SK-N-MC (cell line): ENCODE data around the gene ADARB2.
"Not testable (repeated sequence)": the region's sequence is repeated elsewhere in the genome, so short reads cannot be mapped to it uniquely, and the experiment has no call there.

ENCODE experiments used
- DNase-seq: peaks from one replicate; pipeline ENCODE4 v3.0.0-alpha.2; 2011; ENCODE audit warnings: low read depth, low spot score
- H3K27ac ChIP-seq: fragments of 200-600 bp; sonication (generic); 2 replicates; pipeline ENCODE4 v1.5.1; 2016; ENCODE audit warnings: mixed run types
- H3K36me3 ChIP-seq: fragments of 200-600 bp; sonication (generic); 2 replicates; pipeline ENCODE4 v1.6.1; 2017; ENCODE audit warnings: antibody characterized with exemption, low read length, mixed read lengths; ENCODE audit not compliant: insufficient read depth
- H3K4me3 ChIP-seq: fragments of 200-600 bp; sonication (generic); 2 replicates; pipeline ENCODE4 v1.5.1; 2016
- H3K9ac ChIP-seq: fragments of 200-600 bp; sonication (generic); 2 replicates; pipeline ENCODE4 v1.8.0; 2017; ENCODE audit warnings: mixed run types, mixed read lengths; ENCODE audit not compliant: insufficient read length
- H3K9me3 ChIP-seq: fragments of 200-600 bp; sonication (generic); 2 replicates; pipeline ENCODE4 v1.6.1; 2017; ENCODE audit warnings: low read depth, mild to moderate bottlenecking, antibody characterized with exemption, low read length, moderate library complexity, mixed read lengths
- EZH2 ChIP-seq: fragments of 200-600 bp; sonication (generic); IDR thresholded peaks from one replicate; pipeline ENCODE4 v1.6.1; 2017; ENCODE audit warnings: antibody characterized with exemption
- FOXP2 ChIP-seq: optimal IDR thresholded peaks from 2 replicates; pipeline ENCODE3; 2011; ENCODE audit warnings: mild to moderate bottlenecking, moderate library complexity; ENCODE audit not compliant: insufficient read depth; ENCODE audit errors: extremely low read length, control extremely low read depth
- POLR2AphosphoS5 ChIP-seq: IDR thresholded peaks from 2 replicates; pipeline ENCODE4 v1.6.1; 2012; ENCODE audit warnings: mild to moderate bottlenecking, low read depth, low read length, borderline replicate concordance

Gene ADARB2

DNA sequence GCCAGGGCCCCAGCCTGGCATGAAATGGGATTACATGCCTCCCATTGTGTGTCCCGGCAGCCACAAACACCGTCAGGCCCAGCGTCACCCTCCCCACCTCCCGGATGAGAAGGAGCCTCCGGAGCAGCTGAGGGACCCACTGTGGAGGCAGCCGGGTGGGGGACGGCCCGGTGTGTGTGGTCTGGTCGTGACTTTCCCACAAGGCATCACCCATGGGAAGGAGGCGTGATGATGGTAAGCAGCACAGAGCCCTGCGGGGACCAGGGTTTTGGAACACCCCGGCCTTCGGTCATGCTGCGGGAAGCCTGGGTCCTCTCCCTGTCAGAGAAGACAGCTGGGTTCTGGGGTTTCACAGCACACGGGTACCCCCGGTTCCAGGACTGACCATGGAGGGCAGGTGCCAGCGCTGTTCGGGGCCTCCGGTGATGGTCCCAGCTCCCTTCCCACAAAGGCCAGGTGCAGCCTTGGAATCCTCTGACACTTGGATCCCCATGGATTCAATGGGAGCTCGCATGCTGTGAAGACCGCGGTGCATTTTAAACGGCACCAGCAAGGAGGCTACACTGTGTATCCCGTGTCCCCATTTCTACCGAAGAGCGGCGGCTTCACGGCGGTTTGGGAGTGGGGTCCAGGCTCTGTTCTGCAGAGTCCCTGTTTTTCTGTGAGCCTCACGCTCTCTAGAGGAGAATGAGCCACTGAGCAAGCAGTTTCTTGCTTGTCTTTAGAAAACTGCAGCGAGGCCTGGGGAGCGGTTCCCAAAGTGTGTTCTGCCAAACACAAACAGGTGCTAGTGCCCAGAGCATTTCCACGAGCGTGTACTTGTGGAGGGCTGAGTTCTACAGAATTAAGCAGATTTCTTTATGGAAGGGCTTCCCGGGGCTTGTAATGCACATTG, 336.0 kb downstream of the ADARB2 start:
- Histone ChIP-seq H3K4me3 (no peak overlapping the region), H3K9me3 (no peaks in the 10 kb centered on the region), H3K9ac (no peak overlapping the region), H3K36me3 (no peaks in the 10 kb centered on the region), H3K27ac (no peak overlapping the region)
- TF ChIP-seq POLR2AphosphoS5, result no peak
- no peak for TF ChIP-seq FOXP2
- TF ChIP-seq EZH2, result no peak
- no peak for DNase-seq

DNA sequence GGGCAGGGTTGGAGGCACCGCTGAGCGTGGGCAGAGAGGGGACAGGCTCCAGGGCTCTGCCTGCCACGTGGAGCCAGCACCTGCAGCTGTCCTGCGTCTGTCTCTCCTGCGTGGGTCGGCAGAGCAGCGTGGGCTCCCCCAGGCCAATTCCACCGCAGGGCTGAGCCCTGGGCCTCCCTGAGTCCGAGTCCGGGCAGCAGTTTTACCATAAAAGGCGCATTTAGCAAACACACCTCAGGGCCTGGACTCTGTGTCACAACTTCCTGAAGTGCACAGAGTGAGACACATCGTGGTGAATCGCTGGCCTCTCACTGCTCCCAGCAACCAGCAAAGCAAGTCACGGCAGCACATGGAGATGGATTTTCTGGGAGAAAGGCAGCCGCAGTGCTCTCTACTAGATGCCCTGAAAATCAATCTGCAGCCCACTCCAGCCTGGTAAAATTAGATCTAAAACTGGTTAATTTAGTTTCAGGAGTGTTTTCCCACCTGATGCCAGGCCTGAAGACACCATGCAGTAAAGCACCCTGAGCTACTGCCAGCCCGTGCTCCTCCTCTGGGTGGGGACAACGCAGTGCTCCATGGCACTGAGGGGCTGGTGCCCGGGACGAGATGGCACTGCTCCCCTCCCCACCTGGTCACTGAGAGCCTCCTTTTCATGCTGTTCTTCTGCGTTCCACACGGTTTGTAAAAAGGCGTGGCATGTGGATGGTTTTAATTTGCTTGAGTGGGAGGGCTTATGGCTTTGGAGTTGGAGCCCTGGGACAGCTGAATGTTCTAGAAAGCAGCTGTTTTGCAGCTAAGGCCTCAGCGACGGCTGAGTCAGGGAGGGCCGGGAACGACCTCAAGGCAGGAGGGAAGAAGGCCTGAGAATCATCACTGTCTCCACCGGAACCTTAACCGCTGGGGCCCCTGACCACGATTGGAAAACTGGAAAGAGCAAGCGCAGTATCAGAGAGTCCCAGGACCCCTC, 336.9 kb downstream of the ADARB2 start:
- no peak for TF ChIP-seq EZH2
- TF ChIP-seq POLR2AphosphoS5, result no peak
- no peak for TF ChIP-seq FOXP2
- Histone ChIP-seq H3K36me3 (no peaks in the 10 kb centered on the region), H3K9me3 (no peaks in the 10 kb centered on the region), H3K9ac (no peak overlapping the region), H3K4me3 (no peak overlapping the region), H3K27ac (no peak overlapping the region)
- no peak for DNase-seq

DNA sequence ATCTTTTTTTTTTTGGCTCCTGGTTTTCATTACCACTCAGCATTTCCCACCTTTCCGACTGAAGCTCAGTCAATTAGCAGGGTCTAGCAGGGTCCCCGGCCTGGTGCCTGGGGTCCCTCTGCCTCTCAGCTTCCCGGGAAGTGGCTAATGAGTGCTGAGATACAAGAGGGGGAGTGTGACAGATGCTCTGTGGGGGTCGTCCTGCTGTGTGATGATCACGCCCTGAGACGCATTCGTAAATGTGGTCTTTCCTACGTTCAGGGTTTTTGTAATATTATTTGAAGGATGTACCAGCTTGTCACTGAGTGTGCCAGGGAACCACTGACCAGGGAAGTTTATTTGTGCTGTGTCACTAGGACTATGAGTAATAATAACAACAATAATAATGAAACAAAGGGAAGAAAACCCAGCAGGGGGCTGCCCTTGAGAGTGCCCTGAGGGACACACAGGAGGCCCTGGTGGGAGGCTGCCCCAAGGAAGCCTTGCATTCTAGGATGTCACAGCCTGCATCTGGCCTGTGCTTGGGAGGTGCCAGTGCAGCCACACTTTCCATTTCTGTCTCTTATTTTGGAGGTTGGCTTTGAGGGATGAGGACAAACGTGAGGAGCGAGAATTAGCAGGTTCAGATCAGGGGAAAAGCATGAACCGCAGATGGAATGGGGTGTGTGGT, 337.8 kb downstream of the ADARB2 start:
- TF ChIP-seq FOXP2 (no peak), EZH2 (no peak), POLR2AphosphoS5 (no peak)
- H3K27ac ChIP-seq, result no peak overlapping the region
- no peak overlapping the region for H3K9ac ChIP-seq
- no peak overlapping the region for H3K4me3 ChIP-seq
- no peak for DNase-seq
- H3K9me3 ChIP-seq, result no peaks in the 10 kb centered on the region
- H3K36me3 ChIP-seq, result no peaks in the 10 kb centered on the region

DNA sequence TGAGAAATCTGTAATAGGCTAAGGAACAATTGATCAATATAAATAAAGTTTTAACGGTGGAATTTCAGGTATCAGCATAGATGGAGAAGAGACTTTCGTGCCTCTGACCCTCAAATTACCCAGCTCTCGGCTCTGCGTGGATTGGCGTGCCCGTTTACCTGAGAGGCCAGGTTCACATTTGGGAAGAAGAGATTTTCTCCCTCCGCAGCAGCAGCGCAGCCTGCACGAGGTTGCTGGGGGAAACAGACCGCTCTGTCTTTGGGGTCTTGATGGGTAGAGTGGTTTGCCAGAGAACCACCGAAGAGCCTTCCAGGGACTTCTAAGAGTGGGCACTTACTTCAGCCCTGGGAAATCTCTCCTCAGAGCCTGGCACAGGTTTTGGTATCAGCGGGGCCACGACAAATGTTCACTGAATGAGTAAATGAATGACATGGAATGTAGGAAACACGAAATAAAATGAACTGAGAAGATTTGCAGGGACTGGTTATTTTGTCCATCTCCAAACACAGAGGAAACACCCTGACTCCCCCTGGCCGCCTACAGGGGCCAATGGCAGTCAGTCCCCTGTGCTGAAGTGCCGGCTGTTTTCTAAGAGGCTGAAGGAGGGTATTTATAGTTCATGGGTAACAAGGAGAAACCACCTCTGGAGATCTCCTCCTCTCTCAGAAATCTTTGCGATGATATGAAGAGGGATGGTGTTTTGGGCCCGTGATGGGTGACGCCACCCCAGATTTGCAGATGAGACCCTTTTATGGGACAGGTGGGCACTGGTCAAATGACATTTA, 338.5 kb downstream of the ADARB2 start:
- H3K9ac ChIP-seq, result no peak overlapping the region
- no peak overlapping the region for H3K27ac ChIP-seq
- TF ChIP-seq POLR2AphosphoS5, result no peak
- TF ChIP-seq EZH2, result no peak
- no peak for TF ChIP-seq FOXP2
- no peaks in the 10 kb centered on the region for H3K36me3 ChIP-seq
- no peak for DNase-seq
- H3K9me3 ChIP-seq, result no peaks in the 10 kb centered on the region
- H3K4me3 ChIP-seq, result no peak overlapping the region

DNA sequence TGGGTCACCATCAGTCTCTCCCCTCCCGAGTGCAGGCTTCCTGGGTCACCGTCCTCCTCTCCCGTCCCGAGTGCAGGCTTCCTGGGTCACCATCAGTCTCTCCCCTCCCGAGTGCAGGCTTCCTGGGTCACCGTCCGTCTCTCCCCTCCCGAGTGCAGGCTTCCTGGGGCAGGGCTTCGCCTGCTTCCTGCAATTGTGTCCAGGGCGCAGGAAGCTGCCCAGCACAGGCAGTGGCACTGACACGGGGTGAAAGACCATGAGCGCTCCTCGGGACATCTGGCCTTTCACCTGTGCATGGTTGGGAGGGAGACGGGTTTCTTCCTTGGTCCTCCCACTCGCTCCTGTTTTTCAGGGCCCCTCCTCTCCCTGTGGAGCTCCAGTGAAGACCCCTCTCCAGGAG, 339.2 kb downstream of the ADARB2 start:
- not testable (repeated sequence) for H3K36me3 ChIP-seq, H3K9me3 ChIP-seq, DNase-seq

DNA sequence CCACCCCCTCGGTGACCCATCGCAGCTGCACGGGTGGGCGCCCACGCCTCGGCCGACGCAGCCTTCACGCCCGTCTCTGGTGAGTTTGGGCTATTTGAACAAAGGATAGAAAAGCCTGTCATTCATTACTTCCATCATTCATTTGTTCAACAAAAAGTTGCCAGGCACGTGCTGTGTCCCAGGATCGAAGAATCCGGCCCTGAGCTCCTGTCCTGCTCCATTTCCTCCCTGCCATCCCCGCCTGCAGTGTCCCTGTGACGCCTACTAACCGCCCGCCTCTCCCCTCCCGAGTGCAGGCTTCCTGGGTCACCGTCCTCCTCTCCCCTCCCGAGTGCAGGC, 341.1 kb downstream of the ADARB2 start:
- DNase-seq, result no peak
- no peaks in the 10 kb centered on the region for H3K9me3 ChIP-seq
- no peak overlapping the region for H3K4me3 ChIP-seq
- H3K9ac ChIP-seq, result no peak overlapping the region
- no peaks in the 10 kb centered on the region for H3K36me3 ChIP-seq
- TF ChIP-seq POLR2AphosphoS5 (no peak), EZH2 (no peak), FOXP2 (no peak)
- no peak overlapping the region for H3K27ac ChIP-seq

More for the DNA sequence above, 339.2 kb downstream of the ADARB2 start:
- H3K9ac ChIP-seq, H3K27ac ChIP-seq, H3K4me3 ChIP-seq: not testable (repeated sequence)

DNA sequence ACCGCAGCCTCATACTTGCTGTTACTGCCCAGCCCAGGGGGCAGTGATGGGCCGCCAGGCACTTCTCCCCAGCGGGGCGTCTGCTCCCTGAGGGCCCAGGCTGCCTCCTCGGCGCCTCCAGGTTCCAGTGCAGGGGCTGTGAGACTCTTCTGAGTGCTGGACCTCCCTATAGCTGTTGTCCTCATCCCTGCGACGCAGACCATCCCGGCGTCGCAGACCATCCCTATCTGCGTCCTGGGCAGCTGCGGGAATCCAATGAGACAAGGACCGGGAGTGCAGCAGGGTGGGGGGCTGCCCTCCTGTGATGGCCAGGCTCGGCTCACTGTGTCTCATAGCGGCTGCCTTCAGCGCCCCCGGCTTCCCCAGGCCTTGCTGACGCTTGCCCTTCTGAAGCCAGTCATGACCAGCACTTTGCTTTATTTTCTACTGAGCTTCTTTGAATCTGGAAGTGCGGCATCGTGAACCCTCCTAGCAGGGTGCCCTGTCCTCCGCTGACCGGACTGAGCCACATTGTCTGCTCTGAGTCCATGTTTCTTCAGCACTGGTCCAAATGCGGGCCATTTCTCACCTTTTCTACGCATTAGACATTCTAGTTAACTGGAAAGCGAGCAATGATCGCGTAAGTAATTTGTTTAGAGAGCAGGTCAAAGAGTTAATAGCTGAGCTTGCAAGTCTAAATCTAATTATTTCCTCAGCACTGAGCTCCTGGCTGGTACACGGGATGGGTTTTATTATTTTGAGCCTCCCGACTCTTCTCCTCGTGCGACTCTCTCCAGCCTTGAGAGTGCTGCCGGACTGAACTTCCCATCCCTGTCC, 341.6 kb downstream of the ADARB2 start:
- Histone ChIP-seq H3K36me3 (no peaks in the 10 kb centered on the region), H3K27ac (no peak overlapping the region), H3K9ac (no peak overlapping the region), H3K9me3 (no peaks in the 10 kb centered on the region), H3K4me3 (no peak overlapping the region)
- TF ChIP-seq EZH2 (no peak), FOXP2 (no peak), POLR2AphosphoS5 (no peak)
- DNase-seq, result no peak
